Ascending aorta (tissue), 2 donors: ENCODE measurements around the gene IL3. TPM values are rescaled to one million over a fixed set of nuclear protein-coding genes. Genes with fewer than 3 reads are reported as not detected.

ENCODE experiments used
- DNase-seq, 2 donors: peaks; one replicate each; pipeline ENCODE4 v3.0.0-alpha.2; 2019; ENCODE audit warnings: low spot score in 2 of 2
- H3K27ac ChIP-seq, 2 donors: fragments of 200-600 bp; sonication (generic); one replicate each; pipeline ENCODE4 v1.5.1; 2016 to 2017; ENCODE audit warnings: mild to moderate bottlenecking in 1 of 2
- H3K27me3 ChIP-seq: fragments of 200-600 bp; sonication (generic); one replicate; pipeline ENCODE4 v1.5.1; 2017
- H3K36me3 ChIP-seq, 2 donors: fragments of 200-600 bp; sonication (generic); one replicate each; pipeline ENCODE4 v1.5.1; 2016
- H3K4me1 ChIP-seq, 2 donors: fragments of 200-600 bp; sonication (generic); one replicate each; pipeline ENCODE4 v1.5.1; 2016 to 2017; ENCODE audit warnings: mild to moderate bottlenecking in 1 of 2
- H3K4me3 ChIP-seq, 2 donors: fragments of 200-600 bp; sonication (generic); one replicate each; pipeline ENCODE4 v1.5.1; 2016 to 2017; ENCODE audit warnings: mild to moderate bottlenecking in 1 of 2
- H3K9me3 ChIP-seq, 2 donors: fragments of 200-600 bp; sonication (generic); one replicate each; pipeline ENCODE4 v1.5.1; 2016
- intact Hi-C: fragments of 100-400 bp; cut with DNase I; formaldehyde crosslinking; loops from one replicate; pipeline ENCODE4 v1.15.1; 2023
- total RNA-seq: library from RNA; depleted of rRNA; stranded (reverse); fragments of >200 nt; gene quantifications from one replicate; pipeline ENCODE4 v1.1.0, GENCODE V29; 2016
- TF ChIP-seq, protein P1 (sequence below), 3 experiments: fragments of 200-600 bp in 2 of 3; fragments of 450-650 bp in 1 of 3; sonication (generic) in 2 of 3; IDR thresholded peaks; one replicate each; pipeline ENCODE4 v1.5.1; 2016 to 2019; ENCODE audit warnings: antibody characterized with exemption in 3 of 3, mild to moderate bottlenecking in 1 of 3, moderate library complexity in 1 of 3

IL3 gene
- total RNA-seq, 1 donor from 2014 or later, result not detected

DNA sequence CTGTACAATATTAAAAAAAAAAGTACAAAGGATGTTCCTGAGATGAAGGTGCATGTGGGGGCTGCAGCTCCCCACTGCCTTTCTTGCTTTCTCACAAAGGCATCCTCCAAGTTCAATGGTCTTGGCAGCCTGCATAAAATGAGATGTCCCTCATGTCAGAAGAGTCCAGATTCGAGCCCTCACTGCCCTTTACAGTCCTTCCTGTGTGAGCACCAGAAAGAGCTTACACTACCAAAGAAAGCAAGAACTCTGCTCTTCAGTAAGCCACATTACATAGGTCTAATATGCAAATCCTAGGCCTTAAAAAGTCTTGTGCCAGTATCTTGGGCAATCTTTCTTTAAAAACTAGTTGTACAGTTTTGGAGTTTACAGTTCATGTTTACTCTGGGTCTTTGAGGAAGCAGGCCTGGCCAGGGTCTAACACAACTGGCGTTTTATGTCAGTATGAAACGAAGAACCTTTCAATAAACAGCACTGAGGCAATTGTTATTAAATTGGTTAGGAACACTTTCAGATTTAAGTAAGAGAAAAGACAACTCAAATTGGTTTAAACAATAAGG, 49.1 kb downstream of the IL3 start:
- no peaks in the 10 kb centered on the region for H3K36me3 ChIP-seq
- H3K4me3 ChIP-seq, result no peak overlapping the region
- no peaks in the 10 kb centered on the region for H3K9me3 ChIP-seq
- DNase-seq, result no peak
- H3K27ac ChIP-seq, result no peak overlapping the region
- TF ChIP-seq, protein P1, sequence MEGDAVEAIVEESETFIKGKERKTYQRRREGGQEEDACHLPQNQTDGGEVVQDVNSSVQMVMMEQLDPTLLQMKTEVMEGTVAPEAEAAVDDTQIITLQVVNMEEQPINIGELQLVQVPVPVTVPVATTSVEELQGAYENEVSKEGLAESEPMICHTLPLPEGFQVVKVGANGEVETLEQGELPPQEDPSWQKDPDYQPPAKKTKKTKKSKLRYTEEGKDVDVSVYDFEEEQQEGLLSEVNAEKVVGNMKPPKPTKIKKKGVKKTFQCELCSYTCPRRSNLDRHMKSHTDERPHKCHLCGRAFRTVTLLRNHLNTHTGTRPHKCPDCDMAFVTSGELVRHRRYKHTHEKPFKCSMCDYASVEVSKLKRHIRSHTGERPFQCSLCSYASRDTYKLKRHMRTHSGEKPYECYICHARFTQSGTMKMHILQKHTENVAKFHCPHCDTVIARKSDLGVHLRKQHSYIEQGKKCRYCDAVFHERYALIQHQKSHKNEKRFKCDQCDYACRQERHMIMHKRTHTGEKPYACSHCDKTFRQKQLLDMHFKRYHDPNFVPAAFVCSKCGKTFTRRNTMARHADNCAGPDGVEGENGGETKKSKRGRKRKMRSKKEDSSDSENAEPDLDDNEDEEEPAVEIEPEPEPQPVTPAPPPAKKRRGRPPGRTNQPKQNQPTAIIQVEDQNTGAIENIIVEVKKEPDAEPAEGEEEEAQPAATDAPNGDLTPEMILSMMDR (IDR thresholded peaks at IDR 0.05), result no peak
- peaks cover 0 to 4% of the 10 kb centered on the region in 2 donors for H3K4me1 ChIP-seq
- H3K27me3 ChIP-seq, result no peaks in the 10 kb centered on the region
- intact Hi-C loops, result loop anchor here (10.0 kb wide), 1 partner anchor 145 kb away; the partner anchor contains the start of gene PDLIM4

DNA sequence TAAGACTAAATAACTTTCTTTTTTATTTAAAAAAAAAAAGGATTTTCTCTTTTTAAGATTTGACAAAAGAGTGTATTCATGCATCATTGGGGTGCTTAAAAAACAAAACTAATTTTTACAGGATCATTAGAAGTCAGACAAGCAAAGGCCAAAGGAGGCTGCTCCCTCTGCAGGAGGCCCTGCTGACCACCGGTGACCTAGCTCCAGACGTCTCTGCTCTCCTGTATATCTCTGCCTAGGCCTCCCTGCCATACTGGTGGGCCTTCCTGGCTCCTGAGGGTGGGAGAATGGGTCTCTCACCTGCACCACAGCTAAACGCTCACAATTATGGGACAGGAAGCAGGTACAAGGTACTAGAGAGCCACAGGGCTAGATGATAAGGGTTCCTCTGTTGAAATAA, 49.7 kb downstream of the IL3 start:
- intact Hi-C loops, result no loop called here

GRCh38 chr5:132110930-132111329, 50.5 kb downstream of the IL3 start:
- no peak overlapping the region for H3K4me3 ChIP-seq
- H3K36me3 ChIP-seq, result no peaks in the 10 kb centered on the region
- H3K27me3 ChIP-seq, result no peaks in the 10 kb centered on the region
- no peaks in the 10 kb centered on the region for H3K4me1 ChIP-seq
- intact Hi-C loops, result no loop called here
- H3K27ac ChIP-seq, result no peak overlapping the region
- TF ChIP-seq, protein P1 (IDR thresholded peaks at IDR 0.05), result no peak
- no peaks in the 10 kb centered on the region for H3K9me3 ChIP-seq
- DNase-seq, result no peak

More for the DNA sequence above, 49.7 kb downstream of the IL3 start:
- TF ChIP-seq, protein P1 (IDR thresholded peaks at IDR 0.05), result no peak
- Histone ChIP-seq H3K4me1 (no peaks in the 10 kb centered on the region), H3K36me3 (no peaks in the 10 kb centered on the region), H3K27ac (no peak overlapping the region), H3K27me3 (no peaks in the 10 kb centered on the region), H3K9me3 (no peaks in the 10 kb centered on the region), H3K4me3 (no peak overlapping the region)
- no peak for DNase-seq

DNA sequence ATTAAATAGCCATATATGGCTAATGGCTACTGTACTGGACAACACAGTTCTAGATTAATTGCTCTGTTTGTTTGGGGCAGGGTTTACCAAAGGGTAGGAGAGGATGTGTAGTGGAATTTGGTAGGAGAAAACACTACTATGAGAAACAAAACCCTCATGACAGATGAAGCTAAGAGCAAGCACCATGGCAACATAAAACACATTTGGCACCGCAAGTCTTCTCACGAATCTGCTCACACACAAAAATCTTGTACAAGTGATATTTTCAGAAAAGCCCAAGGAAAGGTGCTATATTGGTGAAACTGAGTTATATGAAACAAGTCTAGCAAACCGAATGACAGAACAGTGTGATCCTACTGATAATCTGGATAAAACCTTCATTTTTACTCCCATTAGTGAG, 51.7 kb downstream of the IL3 start:
- Histone ChIP-seq H3K9me3 (no peaks in the 10 kb centered on the region), H3K27ac (no peak overlapping the region), H3K36me3 (no peaks in the 10 kb centered on the region), H3K27me3 (no peaks in the 10 kb centered on the region), H3K4me3 (no peak overlapping the region), H3K4me1 (no peaks in the 10 kb centered on the region)
- DNase-seq, result no peak
- intact Hi-C loops, result no loop called here
- TF ChIP-seq, protein P1 (IDR thresholded peaks at IDR 0.05), result no peak

Other genes starting within 250 kb of the IL3 start
- gene MEIKIN, start 115.0 kb upstream of the IL3 start, total RNA-seq, result not detected
- 7.6 TPM for gene ACSL6, start 49.0 kb upstream of the IL3 start, total RNA-seq
- not detected for gene CSF2, start 13.1 kb downstream of the IL3 start, total RNA-seq
- 22.6 TPM for gene P4HA2, start 167.2 kb downstream of the IL3 start, total RNA-seq
- gene PDLIM4, start 197.0 kb downstream of the IL3 start, total RNA-seq, result 49.1 TPM
- gene SLC22A4, start 233.7 kb downstream of the IL3 start, total RNA-seq, result 18.1 TPM